K562 (cell line): ENCODE results near the gene LRFN3.

Experiments
- EZH2 ChIP-seq: IDR thresholded peaks from 2 replicates; pipeline ENCODE4 v1.6.1; 2012; ENCODE audit warnings: low read depth, mild to moderate bottlenecking, inconsistent platforms, low read length, borderline replicate concordance
- GABPA ChIP-seq: fragments of 200-800 bp; sonication (Bioruptor generic); conservative IDR thresholded peaks from 2 replicates; pipeline ENCODE4 v1.6.1; 2016; ENCODE audit warnings: low read depth, missing genetic modification characterization, missing compliant biosample characterization
- NFXL1 ChIP-seq: fragments of 450-650 bp; formaldehyde crosslinking; IDR thresholded peaks from 2 replicates; pipeline ENCODE4 v1.4.0; 2021; ENCODE audit warnings: mild to moderate bottlenecking
- SLC30A9 ChIP-seq: fragments of 250-450 bp; sonication (Bioruptor Pico); IDR thresholded peaks from 2 replicates; pipeline ENCODE4 v1.8.0; 2022; ENCODE audit warnings: mild to moderate bottlenecking, moderate library complexity

DNA sequence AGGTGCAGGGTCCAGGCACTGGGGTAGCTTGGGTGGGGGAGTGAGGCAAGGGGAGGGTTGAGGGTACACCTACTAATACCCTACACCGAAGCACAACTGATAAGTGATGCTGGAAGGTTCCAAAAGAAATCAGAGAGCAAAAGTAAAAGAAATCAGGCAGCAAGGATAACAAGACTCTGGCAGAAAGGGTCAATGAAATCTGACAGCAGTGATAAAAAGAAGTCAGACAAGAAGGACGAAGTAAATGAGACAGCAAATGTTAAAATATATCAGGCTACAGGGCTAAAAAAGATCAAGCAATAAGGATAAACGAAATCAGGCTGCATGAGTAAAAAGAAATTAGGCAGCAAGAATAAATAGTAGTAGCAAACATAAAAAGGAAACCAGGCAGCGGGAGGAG lies 4.7 kb downstream of the LRFN3 start:
- TF ChIP-seq NFXL1 (CRISPR knock-in tag) (no peak), EZH2 (no peak), GABPA (tag) (no peak), SLC30A9 (CRISPR knock-in tag) (no peak)
